Liver (tissue), 9 donors: ENCODE results near the gene CPNE1. TPM values are rescaled to one million over a fixed set of nuclear protein-coding genes. Genes with fewer than 3 reads are reported as not detected.

Source experiments
- DNase-seq: peaks from one replicate; pipeline ENCODE4 v3.0.0-alpha.2; 2017; ENCODE audit warnings: low spot score
- H3K27ac ChIP-seq, 2 donors: one replicate each; pipeline ENCODE4 v1.7.0; 2013; ENCODE audit warnings: inconsistent platforms in 2 of 2, low read length in 2 of 2, control low read depth in 1 of 2, low read depth in 1 of 2, mild to moderate bottlenecking in 1 of 2
- H3K27me3 ChIP-seq, 4 donors: one replicate each; pipeline versions ENCODE4 v1.6.1 to v1.7.0; 2013; ENCODE audit warnings: low read length in 3 of 4, inconsistent platforms in 1 of 4, mild to moderate bottlenecking in 1 of 4, moderate library complexity in 1 of 4; ENCODE audit not compliant: control insufficient read depth in 4 of 4, insufficient read depth in 4 of 4
- H3K36me3 ChIP-seq, 4 donors: one replicate each; pipeline versions ENCODE4 v1.6.1 to v1.7.0; 2013; ENCODE audit warnings: low read length in 3 of 4, mild to moderate bottlenecking in 3 of 4, low read depth in 1 of 4, moderate library complexity in 1 of 4; ENCODE audit not compliant: control insufficient read depth in 4 of 4, insufficient read depth in 3 of 4
- H3K4me1 ChIP-seq, 4 donors: one replicate each; pipeline versions ENCODE4 v1.6.1 to v1.7.0; 2013; ENCODE audit warnings: low read length in 3 of 4, mild to moderate bottlenecking in 3 of 4, moderate library complexity in 1 of 4; ENCODE audit not compliant: control insufficient read depth in 4 of 4, insufficient read depth in 4 of 4
- H3K4me3 ChIP-seq, 3 donors: one replicate each; pipeline versions ENCODE4 v1.6.1 to v1.7.0; 2013; ENCODE audit warnings: low read length in 3 of 3, control low read depth in 1 of 3, low read depth in 1 of 3, mild to moderate bottlenecking in 1 of 3
- H3K9ac ChIP-seq, 2 donors: one replicate each; pipeline ENCODE4 v1.7.0; 2013; ENCODE audit warnings: low read length in 2 of 2, mild to moderate bottlenecking in 2 of 2, moderate library complexity in 2 of 2, control low read depth in 1 of 2, low read depth in 1 of 2
- H3K9me3 ChIP-seq, 4 donors: one replicate each; pipeline versions ENCODE4 v1.6.1 to v1.7.0; 2013; ENCODE audit warnings: low read length in 3 of 4; ENCODE audit not compliant: control insufficient read depth in 4 of 4
- EGR1 ChIP-seq, 2 donors: IDR thresholded peaks; 2 replicates each; pipeline ENCODE4 v1.6.1; 2016 to 2018; ENCODE audit warnings: antibody characterized with exemption in 2 of 2, low read depth in 2 of 2
- FOXA1 ChIP-seq: IDR thresholded peaks from 2 replicates; pipeline ENCODE4 v1.6.1; 2016; ENCODE audit warnings: antibody characterized with exemption
- FOXA2 ChIP-seq: IDR thresholded peaks from 2 replicates; pipeline ENCODE4 v1.6.1; 2016; ENCODE audit warnings: antibody characterized with exemption
- GABPA ChIP-seq, 2 donors: IDR thresholded peaks in 1 of 2; conservative IDR thresholded peaks in 1 of 2; 2 replicates each; pipeline ENCODE4 v1.6.1; 2016; ENCODE audit warnings: antibody characterized with exemption in 2 of 2, mild to moderate bottlenecking in 1 of 2, moderate library complexity in 1 of 2
- HNF4A ChIP-seq, 2 donors: conservative IDR thresholded peaks; 2 replicates each; pipeline ENCODE4 v1.6.1; 2016; ENCODE audit warnings: antibody characterized with exemption in 2 of 2, mild to moderate bottlenecking in 2 of 2
- HNF4G ChIP-seq: IDR thresholded peaks from 2 replicates; pipeline ENCODE4 v1.6.1; 2016; ENCODE audit warnings: antibody characterized with exemption
- JUND ChIP-seq, 2 donors: IDR thresholded peaks; 2 replicates each; pipeline ENCODE4 v1.6.1; 2016; ENCODE audit warnings: antibody characterized with exemption in 2 of 2
- RAD21 ChIP-seq, 2 donors: IDR thresholded peaks; 2 replicates each; pipeline ENCODE4 v1.6.1; 2016; ENCODE audit warnings: antibody characterized with exemption in 2 of 2, mild to moderate bottlenecking in 2 of 2
- RXRA ChIP-seq, 2 donors: IDR thresholded peaks; 2 replicates each; pipeline ENCODE4 v1.6.1; 2017 to 2018; ENCODE audit warnings: antibody characterized with exemption in 2 of 2, mild to moderate bottlenecking in 1 of 2
- SP1 ChIP-seq: IDR thresholded peaks from 2 replicates; pipeline ENCODE4 v1.6.1; 2018; ENCODE audit warnings: antibody characterized with exemption, mild to moderate bottlenecking
- TAF1 ChIP-seq: conservative IDR thresholded peaks from 2 replicates; pipeline ENCODE4 v1.6.1; 2016; ENCODE audit warnings: antibody characterized with exemption, mild to moderate bottlenecking
- YY1 ChIP-seq: IDR thresholded peaks from 2 replicates; pipeline ENCODE4 v1.6.1; 2016; ENCODE audit warnings: antibody characterized with exemption, mild to moderate bottlenecking
- WGBS: extraction: QIAGEN DNeasy Blood & Tissue Kit; methylation state at CpG from one replicate; pipeline ENCODE4 v1.1.7; 2013; 5-methylcytosine and 5-hydroxymethylcytosine counted together
- polyA plus RNA-seq, 2 donors: library from polyadenylated mRNA; stranded (reverse) in 1 of 2; unstranded in 1 of 2; fragments of 200-250 nt in 1 of 2; fragments of >200 nt in 1 of 2; fragmentation: Nextera tagmentation in 1 of 2; extraction: Ambion mirVana in 1 of 2; gene quantifications; one replicate each; pipeline versions ENCODE4 v1.2.1 to v1.2.3, GENCODE V29; 2013 to 2015
- total RNA-seq, 2 donors: library from RNA; depleted of rRNA; stranded (reverse); fragments of >200 nt; gene quantifications; one replicate each; pipeline ENCODE4 v1.2.3, GENCODE V29; 2014
- TF ChIP-seq, protein P1 (sequence below): IDR thresholded peaks from 2 replicates; pipeline ENCODE4 v1.6.1; 2016; ENCODE audit warnings: antibody characterized with exemption
- TF ChIP-seq, protein P2 (sequence below): IDR thresholded peaks from 2 replicates; pipeline ENCODE4 v1.6.1; 2016; ENCODE audit warnings: antibody characterized with exemption
- TF ChIP-seq, protein P3 (sequence below): IDR thresholded peaks from 2 replicates; pipeline ENCODE4 v1.6.1; 2016; ENCODE audit warnings: antibody characterized with exemption, mild to moderate bottlenecking
- TF ChIP-seq, protein P4 (sequence below): IDR thresholded peaks from 2 replicates; pipeline ENCODE4 v1.6.1; 2016; ENCODE audit warnings: antibody characterized with exemption
- donor health status: healthy.
- donor health status: healthy.
- donor health status: healthy.
- donor health status: healthy.
- donor health status: healthy.

CPNE1 gene
- total and polyA plus RNA-seq, 4 donors = 25.5 to 55.4 (median 50.5) TPM

DNA sequence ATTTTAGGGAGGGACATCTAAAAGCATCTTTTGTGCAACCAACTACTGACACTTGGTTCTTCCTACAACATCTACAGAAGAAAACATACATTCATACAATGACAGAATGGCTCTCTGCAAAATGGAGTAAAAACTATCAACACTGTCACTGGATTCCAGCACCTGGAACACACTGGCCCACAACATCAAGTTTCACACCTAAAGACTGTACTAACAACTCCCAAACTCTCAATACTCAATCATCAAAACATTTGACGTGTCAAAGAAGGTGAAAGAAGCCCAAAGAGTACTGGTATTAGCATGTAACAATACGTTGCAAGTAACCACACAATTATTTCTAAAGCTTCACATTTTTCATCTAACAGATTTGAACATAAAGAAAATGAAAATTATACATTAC lies 2.1 kb downstream of the CPNE1 start:
- peaks cover 9 to 40% (median 22%) of the 10 kb centered on the region in 4 donors for H3K4me1 ChIP-seq
- 52% methylated on average over 2 of the region's 2 CpGs for WGBS
- no peak for TF ChIP-seq JUND (IDR thresholded peaks at IDR 0.05)
- TF ChIP-seq, protein P1, sequence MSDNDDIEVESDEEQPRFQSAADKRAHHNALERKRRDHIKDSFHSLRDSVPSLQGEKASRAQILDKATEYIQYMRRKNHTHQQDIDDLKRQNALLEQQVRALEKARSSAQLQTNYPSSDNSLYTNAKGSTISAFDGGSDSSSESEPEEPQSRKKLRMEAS = no peak
- TF ChIP-seq HNF4A (conservative IDR thresholded peaks at IDR 0.05) = no peak
- TF ChIP-seq YY1 = no peak
- TF ChIP-seq RXRA (IDR thresholded peaks at IDR 0.05) = no peak
- no peak for TF ChIP-seq EGR1 (IDR thresholded peaks at IDR 0.05; ENCODE audit: low read depth in 2 of 2)
- TF ChIP-seq, protein P2, sequence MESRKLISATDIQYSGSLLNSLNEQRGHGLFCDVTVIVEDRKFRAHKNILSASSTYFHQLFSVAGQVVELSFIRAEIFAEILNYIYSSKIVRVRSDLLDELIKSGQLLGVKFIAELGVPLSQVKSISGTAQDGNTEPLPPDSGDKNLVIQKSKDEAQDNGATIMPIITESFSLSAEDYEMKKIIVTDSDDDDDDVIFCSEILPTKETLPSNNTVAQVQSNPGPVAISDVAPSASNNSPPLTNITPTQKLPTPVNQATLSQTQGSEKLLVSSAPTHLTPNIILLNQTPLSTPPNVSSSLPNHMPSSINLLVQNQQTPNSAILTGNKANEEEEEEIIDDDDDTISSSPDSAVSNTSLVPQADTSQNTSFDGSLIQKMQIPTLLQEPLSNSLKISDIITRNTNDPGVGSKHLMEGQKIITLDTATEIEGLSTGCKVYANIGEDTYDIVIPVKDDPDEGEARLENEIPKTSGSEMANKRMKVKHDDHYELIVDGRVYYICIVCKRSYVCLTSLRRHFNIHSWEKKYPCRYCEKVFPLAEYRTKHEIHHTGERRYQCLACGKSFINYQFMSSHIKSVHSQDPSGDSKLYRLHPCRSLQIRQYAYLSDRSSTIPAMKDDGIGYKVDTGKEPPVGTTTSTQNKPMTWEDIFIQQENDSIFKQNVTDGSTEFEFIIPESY = no peak
- TF ChIP-seq, protein P3, sequence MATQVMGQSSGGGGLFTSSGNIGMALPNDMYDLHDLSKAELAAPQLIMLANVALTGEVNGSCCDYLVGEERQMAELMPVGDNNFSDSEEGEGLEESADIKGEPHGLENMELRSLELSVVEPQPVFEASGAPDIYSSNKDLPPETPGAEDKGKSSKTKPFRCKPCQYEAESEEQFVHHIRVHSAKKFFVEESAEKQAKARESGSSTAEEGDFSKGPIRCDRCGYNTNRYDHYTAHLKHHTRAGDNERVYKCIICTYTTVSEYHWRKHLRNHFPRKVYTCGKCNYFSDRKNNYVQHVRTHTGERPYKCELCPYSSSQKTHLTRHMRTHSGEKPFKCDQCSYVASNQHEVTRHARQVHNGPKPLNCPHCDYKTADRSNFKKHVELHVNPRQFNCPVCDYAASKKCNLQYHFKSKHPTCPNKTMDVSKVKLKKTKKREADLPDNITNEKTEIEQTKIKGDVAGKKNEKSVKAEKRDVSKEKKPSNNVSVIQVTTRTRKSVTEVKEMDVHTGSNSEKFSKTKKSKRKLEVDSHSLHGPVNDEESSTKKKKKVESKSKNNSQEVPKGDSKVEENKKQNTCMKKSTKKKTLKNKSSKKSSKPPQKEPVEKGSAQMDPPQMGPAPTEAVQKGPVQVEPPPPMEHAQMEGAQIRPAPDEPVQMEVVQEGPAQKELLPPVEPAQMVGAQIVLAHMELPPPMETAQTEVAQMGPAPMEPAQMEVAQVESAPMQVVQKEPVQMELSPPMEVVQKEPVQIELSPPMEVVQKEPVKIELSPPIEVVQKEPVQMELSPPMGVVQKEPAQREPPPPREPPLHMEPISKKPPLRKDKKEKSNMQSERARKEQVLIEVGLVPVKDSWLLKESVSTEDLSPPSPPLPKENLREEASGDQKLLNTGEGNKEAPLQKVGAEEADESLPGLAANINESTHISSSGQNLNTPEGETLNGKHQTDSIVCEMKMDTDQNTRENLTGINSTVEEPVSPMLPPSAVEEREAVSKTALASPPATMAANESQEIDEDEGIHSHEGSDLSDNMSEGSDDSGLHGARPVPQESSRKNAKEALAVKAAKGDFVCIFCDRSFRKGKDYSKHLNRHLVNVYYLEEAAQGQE = no peak
- no peak for TF ChIP-seq GABPA (IDR thresholded peaks at IDR 0.05 in 1 of 2, conservative IDR thresholded peaks at IDR 0.05 in 1 of 2)
- no peak for TF ChIP-seq TAF1
- no peak for TF ChIP-seq SP1
- TF ChIP-seq, protein P4, sequence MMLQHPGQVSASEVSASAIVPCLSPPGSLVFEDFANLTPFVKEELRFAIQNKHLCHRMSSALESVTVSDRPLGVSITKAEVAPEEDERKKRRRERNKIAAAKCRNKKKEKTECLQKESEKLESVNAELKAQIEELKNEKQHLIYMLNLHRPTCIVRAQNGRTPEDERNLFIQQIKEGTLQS = no peak
- no peak for TF ChIP-seq RAD21 (IDR thresholded peaks at IDR 0.05)
- TF ChIP-seq FOXA2 = no peak
- no peak for TF ChIP-seq FOXA1

DNA sequence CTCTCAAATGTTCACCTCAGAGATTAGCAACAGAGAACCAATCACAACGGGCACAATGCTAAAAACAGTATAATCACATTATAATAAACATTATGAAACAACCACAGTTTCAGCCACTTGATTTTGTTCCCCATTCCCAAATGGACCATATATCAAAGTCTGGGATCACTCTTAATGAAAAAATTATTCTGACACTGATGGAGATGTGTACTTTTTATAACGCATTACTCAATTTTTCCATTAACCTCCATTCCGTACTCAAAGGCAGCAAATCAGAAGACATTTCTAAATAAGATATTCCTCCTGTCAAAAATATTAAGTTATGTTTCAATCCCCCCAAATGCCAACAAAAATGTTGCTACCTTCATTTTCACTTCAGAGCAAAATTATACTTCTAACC lies 2.8 kb downstream of the CPNE1 start:
- no peak overlapping the region for H3K27ac ChIP-seq
- DNase-seq = no peak
- H3K4me1 ChIP-seq = peaks cover 9 to 44% (median 22%) of the 10 kb centered on the region in 4 donors
- peaks cover 0 to 2% (median 0%) of the 10 kb centered on the region in 4 donors for H3K36me3 ChIP-seq
- WGBS = 46% methylated on average over 3 of the region's 3 CpGs
- no peaks in the 10 kb centered on the region for H3K9me3 ChIP-seq
- no peak overlapping the region for H3K9ac ChIP-seq
- H3K4me3 ChIP-seq = no peak overlapping the region
- H3K27me3 ChIP-seq = no peaks in the 10 kb centered on the region
- TF ChIP-seq EGR1 (IDR thresholded peaks at IDR 0.05; ENCODE audit: low read depth in 2 of 2) (no peak), FOXA2 (no peak), RXRA (IDR thresholded peaks at IDR 0.05) (no peak), JUND (IDR thresholded peaks at IDR 0.05) (peak in 1 of 2 donors; percentile 54), HNF4G (no peak)

More for the DNA sequence above, 2.1 kb downstream of the CPNE1 start:
- Histone ChIP-seq H3K27me3 (no peaks in the 10 kb centered on the region), H3K27ac (no peak overlapping the region), H3K4me3 (no peak overlapping the region), H3K9me3 (no peaks in the 10 kb centered on the region), H3K36me3 (no peaks in the 10 kb centered on the region), H3K9ac (peak overlapping the region in 1 of 2 donors; percentile 24)
- DNase-seq = no peak
